Liver (tissue), 9 donors: ENCODE data around the gene ASIC4. TPM values are rescaled to one million over a fixed set of nuclear protein-coding genes. Genes with fewer than 3 reads are reported as not detected.

Experiments used
- DNase-seq: peaks from one replicate; pipeline ENCODE4 v3.0.0-alpha.2; 2017; ENCODE audit warnings: low spot score
- H3K27ac ChIP-seq, 2 donors: one replicate each; pipeline ENCODE4 v1.7.0; 2013; ENCODE audit warnings: inconsistent platforms in 2 of 2, low read length in 2 of 2, control low read depth in 1 of 2, low read depth in 1 of 2, mild to moderate bottlenecking in 1 of 2
- H3K27me3 ChIP-seq, 4 donors: one replicate each; pipeline versions ENCODE4 v1.6.1 to v1.7.0; 2013; ENCODE audit warnings: low read length in 3 of 4, inconsistent platforms in 1 of 4, mild to moderate bottlenecking in 1 of 4, moderate library complexity in 1 of 4; ENCODE audit not compliant: control insufficient read depth in 4 of 4, insufficient read depth in 4 of 4
- H3K36me3 ChIP-seq, 4 donors: one replicate each; pipeline versions ENCODE4 v1.6.1 to v1.7.0; 2013; ENCODE audit warnings: low read length in 3 of 4, mild to moderate bottlenecking in 3 of 4, low read depth in 1 of 4, moderate library complexity in 1 of 4; ENCODE audit not compliant: control insufficient read depth in 4 of 4, insufficient read depth in 3 of 4
- H3K4me1 ChIP-seq, 4 donors: one replicate each; pipeline versions ENCODE4 v1.6.1 to v1.7.0; 2013; ENCODE audit warnings: low read length in 3 of 4, mild to moderate bottlenecking in 3 of 4, moderate library complexity in 1 of 4; ENCODE audit not compliant: control insufficient read depth in 4 of 4, insufficient read depth in 4 of 4
- H3K4me3 ChIP-seq, 3 donors: one replicate each; pipeline versions ENCODE4 v1.6.1 to v1.7.0; 2013; ENCODE audit warnings: low read length in 3 of 3, control low read depth in 1 of 3, low read depth in 1 of 3, mild to moderate bottlenecking in 1 of 3
- H3K9ac ChIP-seq, 2 donors: one replicate each; pipeline ENCODE4 v1.7.0; 2013; ENCODE audit warnings: low read length in 2 of 2, mild to moderate bottlenecking in 2 of 2, moderate library complexity in 2 of 2, control low read depth in 1 of 2, low read depth in 1 of 2
- H3K9me3 ChIP-seq, 4 donors: one replicate each; pipeline versions ENCODE4 v1.6.1 to v1.7.0; 2013; ENCODE audit warnings: low read length in 3 of 4; ENCODE audit not compliant: control insufficient read depth in 4 of 4
- EGR1 ChIP-seq, 2 donors: IDR thresholded peaks; 2 replicates each; pipeline ENCODE4 v1.6.1; 2016 to 2018; ENCODE audit warnings: antibody characterized with exemption in 2 of 2, low read depth in 2 of 2
- FOXA1 ChIP-seq: IDR thresholded peaks from 2 replicates; pipeline ENCODE4 v1.6.1; 2016; ENCODE audit warnings: antibody characterized with exemption
- FOXA2 ChIP-seq: IDR thresholded peaks from 2 replicates; pipeline ENCODE4 v1.6.1; 2016; ENCODE audit warnings: antibody characterized with exemption
- GABPA ChIP-seq, 2 donors: IDR thresholded peaks in 1 of 2; conservative IDR thresholded peaks in 1 of 2; 2 replicates each; pipeline ENCODE4 v1.6.1; 2016; ENCODE audit warnings: antibody characterized with exemption in 2 of 2, mild to moderate bottlenecking in 1 of 2, moderate library complexity in 1 of 2
- HNF4A ChIP-seq, 2 donors: conservative IDR thresholded peaks; 2 replicates each; pipeline ENCODE4 v1.6.1; 2016; ENCODE audit warnings: antibody characterized with exemption in 2 of 2, mild to moderate bottlenecking in 2 of 2
- HNF4G ChIP-seq: IDR thresholded peaks from 2 replicates; pipeline ENCODE4 v1.6.1; 2016; ENCODE audit warnings: antibody characterized with exemption
- JUND ChIP-seq, 2 donors: IDR thresholded peaks; 2 replicates each; pipeline ENCODE4 v1.6.1; 2016; ENCODE audit warnings: antibody characterized with exemption in 2 of 2
- MAX ChIP-seq: IDR thresholded peaks from 2 replicates; pipeline ENCODE4 v1.6.1; 2016; ENCODE audit warnings: antibody characterized with exemption
- NR2F2 ChIP-seq: IDR thresholded peaks from 2 replicates; pipeline ENCODE4 v1.6.1; 2016; ENCODE audit warnings: antibody characterized with exemption
- RAD21 ChIP-seq, 2 donors: IDR thresholded peaks; 2 replicates each; pipeline ENCODE4 v1.6.1; 2016; ENCODE audit warnings: antibody characterized with exemption in 2 of 2, mild to moderate bottlenecking in 2 of 2
- RXRA ChIP-seq, 2 donors: IDR thresholded peaks; 2 replicates each; pipeline ENCODE4 v1.6.1; 2017 to 2018; ENCODE audit warnings: antibody characterized with exemption in 2 of 2, mild to moderate bottlenecking in 1 of 2
- SP1 ChIP-seq: IDR thresholded peaks from 2 replicates; pipeline ENCODE4 v1.6.1; 2018; ENCODE audit warnings: antibody characterized with exemption, mild to moderate bottlenecking
- TAF1 ChIP-seq: conservative IDR thresholded peaks from 2 replicates; pipeline ENCODE4 v1.6.1; 2016; ENCODE audit warnings: antibody characterized with exemption, mild to moderate bottlenecking
- YY1 ChIP-seq: IDR thresholded peaks from 2 replicates; pipeline ENCODE4 v1.6.1; 2016; ENCODE audit warnings: antibody characterized with exemption, mild to moderate bottlenecking
- ZBTB33 ChIP-seq: IDR thresholded peaks from 2 replicates; pipeline ENCODE4 v1.6.1; 2016; ENCODE audit warnings: antibody characterized with exemption
- WGBS: extraction: QIAGEN DNeasy Blood & Tissue Kit; methylation state at CpG from one replicate; pipeline ENCODE4 v1.1.7; 2013; 5-methylcytosine and 5-hydroxymethylcytosine counted together
- polyA plus RNA-seq, 2 donors: library from polyadenylated mRNA; stranded (reverse) in 1 of 2; unstranded in 1 of 2; fragments of 200-250 nt in 1 of 2; fragments of >200 nt in 1 of 2; fragmentation: Nextera tagmentation in 1 of 2; extraction: Ambion mirVana in 1 of 2; gene quantifications; one replicate each; pipeline versions ENCODE4 v1.2.1 to v1.2.3, GENCODE V29; 2013 to 2015
- total RNA-seq, 2 donors: library from RNA; depleted of rRNA; stranded (reverse); fragments of >200 nt; gene quantifications; one replicate each; pipeline ENCODE4 v1.2.3, GENCODE V29; 2014
- TF ChIP-seq, protein P1 (sequence below): IDR thresholded peaks from 2 replicates; pipeline ENCODE4 v1.6.1; 2016; ENCODE audit warnings: antibody characterized with exemption, mild to moderate bottlenecking
- TF ChIP-seq, protein P2 (sequence below): fragments of 150-350 bp; IDR thresholded peaks from 2 replicates; pipeline ENCODE4 v1.5.1; 2017; ENCODE audit warnings: improper control_type of control experiment, low read depth, low read length; ENCODE audit not compliant: missing input control
- TF ChIP-seq, protein P3 (sequence below): IDR thresholded peaks from 2 replicates; pipeline ENCODE4 v1.6.1; 2016; ENCODE audit warnings: antibody characterized with exemption
- donor health status: healthy.
- donor health status: healthy.
- donor health status: healthy.
- donor health status: healthy.
- donor health status: healthy.

Gene ASIC4
- total and polyA plus RNA-seq, 4 donors, result 0.08 to 1.5 TPM; not detected in 2

DNA sequence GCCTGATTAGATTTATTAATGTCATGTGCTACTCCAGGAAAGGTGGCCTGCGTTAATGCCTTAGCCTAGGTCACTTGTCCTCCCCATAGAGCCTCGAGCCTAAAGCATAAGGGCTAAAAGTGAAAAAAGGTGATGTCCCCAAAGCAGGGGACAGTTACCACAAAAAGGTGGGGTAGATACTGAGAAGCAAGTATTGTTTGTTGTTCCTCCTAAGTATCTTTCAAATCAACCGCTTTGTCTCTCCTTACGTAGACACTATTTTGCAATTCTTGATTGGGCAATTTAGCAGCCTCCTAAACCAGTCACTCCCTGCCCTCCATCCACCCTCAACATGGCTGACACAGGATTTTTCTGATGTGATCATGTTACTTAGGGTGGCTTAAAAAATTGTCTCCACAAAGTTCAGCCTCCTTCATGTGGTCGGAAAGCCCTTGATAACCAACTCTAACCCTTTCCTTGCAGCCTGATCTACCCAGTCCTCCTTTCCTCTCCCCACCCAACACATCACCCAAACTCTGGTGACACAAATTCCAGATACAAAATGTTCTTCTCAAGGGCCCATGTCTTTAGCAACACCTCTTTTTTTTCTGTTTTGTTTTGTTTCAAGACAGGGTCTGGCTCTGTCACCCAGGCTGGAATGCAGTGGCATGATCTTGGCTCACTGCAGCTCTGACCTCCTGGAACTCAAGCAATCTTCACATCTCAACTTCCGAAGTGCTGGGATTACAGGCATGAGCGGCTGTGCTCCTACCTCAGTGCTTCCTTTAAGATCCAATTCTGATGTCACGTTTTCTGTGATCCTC lies 64.7 kb downstream of the ASIC4 start:
- no peak overlapping the region for H3K27ac ChIP-seq
- H3K9ac ChIP-seq, result no peak overlapping the region
- no peak for TF ChIP-seq TAF1
- no peak for TF ChIP-seq HNF4G
- no peak for TF ChIP-seq RAD21 (IDR thresholded peaks at IDR 0.05)
- no peak for TF ChIP-seq HNF4A (conservative IDR thresholded peaks at IDR 0.05)
- TF ChIP-seq YY1, result no peak
- no peak for TF ChIP-seq FOXA2
- no peak for TF ChIP-seq EGR1 (IDR thresholded peaks at IDR 0.05; ENCODE audit: low read depth in 2 of 2)
- no peak for TF ChIP-seq MAX
- TF ChIP-seq, protein P1, sequence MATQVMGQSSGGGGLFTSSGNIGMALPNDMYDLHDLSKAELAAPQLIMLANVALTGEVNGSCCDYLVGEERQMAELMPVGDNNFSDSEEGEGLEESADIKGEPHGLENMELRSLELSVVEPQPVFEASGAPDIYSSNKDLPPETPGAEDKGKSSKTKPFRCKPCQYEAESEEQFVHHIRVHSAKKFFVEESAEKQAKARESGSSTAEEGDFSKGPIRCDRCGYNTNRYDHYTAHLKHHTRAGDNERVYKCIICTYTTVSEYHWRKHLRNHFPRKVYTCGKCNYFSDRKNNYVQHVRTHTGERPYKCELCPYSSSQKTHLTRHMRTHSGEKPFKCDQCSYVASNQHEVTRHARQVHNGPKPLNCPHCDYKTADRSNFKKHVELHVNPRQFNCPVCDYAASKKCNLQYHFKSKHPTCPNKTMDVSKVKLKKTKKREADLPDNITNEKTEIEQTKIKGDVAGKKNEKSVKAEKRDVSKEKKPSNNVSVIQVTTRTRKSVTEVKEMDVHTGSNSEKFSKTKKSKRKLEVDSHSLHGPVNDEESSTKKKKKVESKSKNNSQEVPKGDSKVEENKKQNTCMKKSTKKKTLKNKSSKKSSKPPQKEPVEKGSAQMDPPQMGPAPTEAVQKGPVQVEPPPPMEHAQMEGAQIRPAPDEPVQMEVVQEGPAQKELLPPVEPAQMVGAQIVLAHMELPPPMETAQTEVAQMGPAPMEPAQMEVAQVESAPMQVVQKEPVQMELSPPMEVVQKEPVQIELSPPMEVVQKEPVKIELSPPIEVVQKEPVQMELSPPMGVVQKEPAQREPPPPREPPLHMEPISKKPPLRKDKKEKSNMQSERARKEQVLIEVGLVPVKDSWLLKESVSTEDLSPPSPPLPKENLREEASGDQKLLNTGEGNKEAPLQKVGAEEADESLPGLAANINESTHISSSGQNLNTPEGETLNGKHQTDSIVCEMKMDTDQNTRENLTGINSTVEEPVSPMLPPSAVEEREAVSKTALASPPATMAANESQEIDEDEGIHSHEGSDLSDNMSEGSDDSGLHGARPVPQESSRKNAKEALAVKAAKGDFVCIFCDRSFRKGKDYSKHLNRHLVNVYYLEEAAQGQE, result no peak
- TF ChIP-seq, protein P2, sequence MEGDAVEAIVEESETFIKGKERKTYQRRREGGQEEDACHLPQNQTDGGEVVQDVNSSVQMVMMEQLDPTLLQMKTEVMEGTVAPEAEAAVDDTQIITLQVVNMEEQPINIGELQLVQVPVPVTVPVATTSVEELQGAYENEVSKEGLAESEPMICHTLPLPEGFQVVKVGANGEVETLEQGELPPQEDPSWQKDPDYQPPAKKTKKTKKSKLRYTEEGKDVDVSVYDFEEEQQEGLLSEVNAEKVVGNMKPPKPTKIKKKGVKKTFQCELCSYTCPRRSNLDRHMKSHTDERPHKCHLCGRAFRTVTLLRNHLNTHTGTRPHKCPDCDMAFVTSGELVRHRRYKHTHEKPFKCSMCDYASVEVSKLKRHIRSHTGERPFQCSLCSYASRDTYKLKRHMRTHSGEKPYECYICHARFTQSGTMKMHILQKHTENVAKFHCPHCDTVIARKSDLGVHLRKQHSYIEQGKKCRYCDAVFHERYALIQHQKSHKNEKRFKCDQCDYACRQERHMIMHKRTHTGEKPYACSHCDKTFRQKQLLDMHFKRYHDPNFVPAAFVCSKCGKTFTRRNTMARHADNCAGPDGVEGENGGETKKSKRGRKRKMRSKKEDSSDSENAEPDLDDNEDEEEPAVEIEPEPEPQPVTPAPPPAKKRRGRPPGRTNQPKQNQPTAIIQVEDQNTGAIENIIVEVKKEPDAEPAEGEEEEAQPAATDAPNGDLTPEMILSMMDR, result no peak
- TF ChIP-seq FOXA1, result no peak
- TF ChIP-seq SP1, result no peak
- TF ChIP-seq, protein P3, sequence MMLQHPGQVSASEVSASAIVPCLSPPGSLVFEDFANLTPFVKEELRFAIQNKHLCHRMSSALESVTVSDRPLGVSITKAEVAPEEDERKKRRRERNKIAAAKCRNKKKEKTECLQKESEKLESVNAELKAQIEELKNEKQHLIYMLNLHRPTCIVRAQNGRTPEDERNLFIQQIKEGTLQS, result no peak
- no peak for TF ChIP-seq GABPA (IDR thresholded peaks at IDR 0.05 in 1 of 2, conservative IDR thresholded peaks at IDR 0.05 in 1 of 2)
- no peak for TF ChIP-seq ZBTB33
- TF ChIP-seq JUND (IDR thresholded peaks at IDR 0.05), result no peak
- TF ChIP-seq RXRA (IDR thresholded peaks at IDR 0.05), result no peak
- TF ChIP-seq NR2F2, result no peak
- no peak for DNase-seq
- H3K27me3 ChIP-seq, result peaks cover 0 to 2% (median 0%) of the 10 kb centered on the region in 4 donors
- H3K36me3 ChIP-seq, result no peaks in the 10 kb centered on the region
- no peaks in the 10 kb centered on the region for H3K4me1 ChIP-seq
- H3K9me3 ChIP-seq, result no peaks in the 10 kb centered on the region
- no peak overlapping the region for H3K4me3 ChIP-seq
- 70% methylated on average over 8 of the region's 8 CpGs for WGBS
